ENCODE measurements around the gene CA11.

CA11 gene

GRCh38 chr19:48613024-48613851, 32.7 kb downstream of the CA11 start:
- DNase-seq, result no peak

DNA sequence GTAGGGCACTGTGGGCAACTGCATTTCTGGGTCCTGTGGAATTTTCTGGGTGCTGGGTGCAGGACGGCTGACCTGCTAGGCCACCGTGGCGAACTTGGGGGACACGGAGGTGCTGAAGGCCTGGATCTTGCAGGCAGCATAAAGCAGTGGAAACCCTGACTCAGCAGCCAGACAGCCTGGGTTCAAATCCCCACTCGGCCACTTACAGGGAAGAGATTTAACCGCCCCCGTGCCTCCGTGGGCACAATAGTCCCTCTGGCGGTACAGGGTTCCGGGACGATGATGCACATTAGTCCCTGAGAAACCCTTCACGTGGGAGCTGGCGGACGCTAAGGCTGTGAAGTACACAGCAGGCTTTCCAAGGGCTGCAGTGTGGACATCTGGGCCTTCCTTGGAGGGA, 34.1 kb downstream of the CA11 start:
- DNase-seq, result no peak

DNA sequence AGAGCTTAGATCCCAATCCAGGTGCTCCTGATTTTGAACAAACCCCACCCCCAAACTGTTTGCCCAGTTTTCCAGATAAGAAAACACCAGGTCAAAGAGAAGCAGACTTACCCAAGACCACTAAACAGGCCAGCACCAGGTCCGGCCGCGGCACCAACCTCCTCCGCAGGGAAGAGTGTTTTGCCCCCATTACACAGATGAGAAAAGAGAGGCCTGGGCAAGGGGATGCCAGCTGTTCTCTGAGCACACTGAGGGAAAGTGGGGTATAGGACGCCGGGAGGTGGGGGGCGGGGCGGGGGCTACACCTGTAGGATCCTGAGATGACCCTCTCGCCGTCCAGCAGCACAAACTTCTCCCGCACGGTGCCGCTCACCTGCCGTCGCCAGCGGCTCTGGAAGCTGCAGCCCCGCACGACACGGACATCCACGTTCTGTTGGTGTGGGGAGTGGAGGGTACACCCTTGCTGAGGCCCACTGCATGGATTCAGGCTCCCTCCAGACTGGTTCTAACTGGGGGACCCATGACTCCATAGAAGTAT, 36.3 kb downstream of the CA11 start:
- DNase-seq, result no peak

GRCh38 chr19:48608798-48609263, 37.2 kb downstream of the CA11 start:
- DNase-seq, result no peak

DNA sequence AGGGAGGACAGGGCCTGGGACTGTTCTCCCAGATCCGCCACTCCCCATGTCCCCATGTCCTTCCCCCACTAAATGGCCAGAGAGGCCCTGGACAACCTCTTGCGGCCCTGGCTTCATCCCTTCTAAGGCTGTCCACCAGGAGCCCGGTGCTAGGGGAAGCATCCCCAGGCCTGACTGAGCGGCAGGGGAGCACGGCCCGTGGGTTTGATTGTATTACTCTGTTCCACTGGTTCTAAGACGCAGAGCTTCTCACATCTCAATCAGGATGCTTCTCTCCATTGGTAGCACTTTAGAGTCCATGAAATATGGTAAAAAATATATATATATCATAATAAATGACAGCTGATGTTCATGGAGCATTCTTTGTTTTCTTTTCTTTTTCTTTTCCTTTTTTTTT, 38.6 kb downstream of the CA11 start:
- no peak for DNase-seq

DNA sequence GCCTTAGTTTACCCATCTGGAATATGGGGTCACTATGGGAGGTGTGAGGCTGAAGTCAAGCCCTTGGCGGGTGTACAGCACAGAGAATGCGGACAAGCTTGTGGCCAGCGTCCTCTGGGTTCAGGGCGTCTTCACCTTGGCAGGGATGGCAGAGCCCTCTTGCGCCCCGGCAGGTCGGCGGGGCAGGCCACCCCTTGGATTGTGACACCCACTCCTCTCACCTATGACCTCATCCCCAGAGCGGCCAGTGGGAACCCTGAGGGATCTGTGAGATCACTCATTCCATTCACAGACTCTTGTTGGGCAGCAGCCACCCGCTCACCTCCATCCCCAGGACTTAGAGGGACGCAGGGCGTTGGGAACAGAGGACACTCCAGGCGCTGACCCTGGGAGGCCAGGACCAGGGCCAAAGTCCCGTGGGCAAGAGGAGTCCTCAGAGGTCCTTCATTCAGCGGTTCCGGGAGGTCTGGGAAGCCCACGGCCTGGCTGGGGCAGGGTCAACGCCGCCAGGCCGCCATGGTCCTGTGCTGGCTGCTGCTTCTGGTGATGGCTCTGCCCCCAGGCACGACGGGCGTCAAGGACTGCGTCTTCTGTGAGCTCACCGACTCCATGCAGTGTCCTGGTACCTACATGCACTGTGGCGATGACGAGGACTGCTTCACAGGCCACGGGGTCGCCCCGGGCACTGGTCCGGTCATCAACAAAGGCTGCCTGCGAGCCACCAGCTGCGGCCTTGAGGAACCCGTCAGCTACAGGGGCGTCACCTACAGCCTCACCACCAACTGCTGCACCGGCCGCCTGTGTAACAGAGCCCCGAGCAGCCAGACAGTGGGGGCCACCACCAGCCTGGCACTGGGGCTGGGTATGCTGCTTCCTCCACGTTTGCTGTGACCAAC, 39.3 kb downstream of the CA11 start, which contains the start of gene SPACA4:
SPACA4 (plus strand) TSS at position 280 of the 896 bp plus-strand sequence; CDS start at position 517, 237 bp downstream.
- DNase-seq, result no peak

DNA sequence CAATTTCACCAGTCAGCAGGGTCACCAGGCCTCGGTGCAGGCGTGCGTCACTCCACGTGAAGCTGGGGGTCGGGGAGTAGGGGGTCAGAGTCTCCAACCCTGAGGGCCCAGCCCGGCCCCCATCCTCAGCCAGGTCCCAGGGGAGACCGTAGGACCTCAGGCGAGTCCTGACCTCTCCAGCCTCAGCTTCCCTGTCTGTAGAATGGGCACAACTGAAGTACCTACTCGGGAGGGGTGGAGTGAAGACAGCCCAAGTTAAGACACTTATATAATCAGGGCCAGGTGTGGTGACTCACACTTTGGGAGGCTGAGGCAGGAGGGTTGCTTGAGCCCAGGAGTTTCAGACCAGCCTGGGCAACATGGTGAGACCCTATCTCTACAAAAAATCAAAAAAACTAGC, 42.1 kb downstream of the CA11 start:
- DNase-seq, result no peak

DNA sequence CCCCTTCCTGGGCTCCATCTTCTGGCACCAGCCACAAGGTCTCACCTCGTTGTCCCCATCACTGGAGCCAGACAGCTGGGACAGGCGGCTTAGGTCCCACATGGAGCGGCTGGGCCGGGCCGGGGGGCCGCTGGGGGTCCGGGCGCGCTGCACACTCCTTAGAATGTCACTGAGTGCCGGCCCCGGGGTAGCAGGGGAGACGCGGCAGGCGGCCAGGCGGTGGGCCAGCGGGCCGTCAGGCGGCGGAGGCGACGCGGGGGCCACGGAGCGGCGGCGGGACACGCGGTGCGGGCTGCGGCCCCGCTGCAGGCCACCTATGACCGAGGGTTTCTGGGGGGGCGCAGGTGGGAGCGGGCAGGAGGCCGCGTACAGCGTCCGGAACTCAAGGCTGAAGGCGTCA, 42.5 kb downstream of the CA11 start:
- DNase-seq, result no peak

- no peak for DNase-seq
These were observed 43.0 kb downstream of the CA11 start for GRCh38 chr19:48603001-48603400.

- no peak for DNase-seq
These were observed 45.1 kb downstream of the CA11 start for GRCh38 chr19:48600679-48601417.

DNA sequence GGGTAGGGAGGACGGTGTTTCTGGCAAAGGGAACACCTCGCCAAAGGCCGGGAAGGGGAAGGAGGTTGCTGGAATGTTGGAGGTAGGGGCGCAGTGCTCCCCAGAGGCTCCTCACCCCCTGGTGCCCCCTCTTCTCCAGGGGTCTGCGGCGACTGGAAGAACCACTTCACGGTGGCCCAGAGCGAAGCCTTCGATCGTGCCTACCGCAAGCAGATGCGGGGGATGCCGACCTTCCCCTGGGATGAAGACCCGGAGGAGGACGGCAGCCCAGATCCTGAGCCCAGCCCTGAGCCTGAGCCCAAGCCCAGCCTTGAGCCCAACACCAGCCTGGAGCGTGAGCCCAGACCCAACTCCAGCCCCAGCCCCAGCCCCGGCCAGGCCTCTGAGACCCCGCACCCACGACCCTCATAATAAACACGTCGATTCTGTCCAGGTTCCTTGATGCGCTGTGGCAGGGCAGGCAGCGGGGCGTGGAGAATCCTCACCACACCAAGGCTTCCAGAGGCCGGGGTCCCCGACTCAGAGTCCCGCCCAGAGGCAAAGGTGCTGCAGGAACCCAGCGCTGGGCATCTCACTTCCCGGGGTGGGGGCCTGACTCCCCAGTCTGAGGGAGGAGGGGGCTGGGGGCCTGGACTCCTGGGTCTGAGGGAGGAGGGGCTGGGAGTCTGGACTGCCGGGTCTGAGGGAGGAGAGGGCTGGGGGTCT, 46.8 kb downstream of the CA11 start:
- DNase-seq, result no peak

DNA sequence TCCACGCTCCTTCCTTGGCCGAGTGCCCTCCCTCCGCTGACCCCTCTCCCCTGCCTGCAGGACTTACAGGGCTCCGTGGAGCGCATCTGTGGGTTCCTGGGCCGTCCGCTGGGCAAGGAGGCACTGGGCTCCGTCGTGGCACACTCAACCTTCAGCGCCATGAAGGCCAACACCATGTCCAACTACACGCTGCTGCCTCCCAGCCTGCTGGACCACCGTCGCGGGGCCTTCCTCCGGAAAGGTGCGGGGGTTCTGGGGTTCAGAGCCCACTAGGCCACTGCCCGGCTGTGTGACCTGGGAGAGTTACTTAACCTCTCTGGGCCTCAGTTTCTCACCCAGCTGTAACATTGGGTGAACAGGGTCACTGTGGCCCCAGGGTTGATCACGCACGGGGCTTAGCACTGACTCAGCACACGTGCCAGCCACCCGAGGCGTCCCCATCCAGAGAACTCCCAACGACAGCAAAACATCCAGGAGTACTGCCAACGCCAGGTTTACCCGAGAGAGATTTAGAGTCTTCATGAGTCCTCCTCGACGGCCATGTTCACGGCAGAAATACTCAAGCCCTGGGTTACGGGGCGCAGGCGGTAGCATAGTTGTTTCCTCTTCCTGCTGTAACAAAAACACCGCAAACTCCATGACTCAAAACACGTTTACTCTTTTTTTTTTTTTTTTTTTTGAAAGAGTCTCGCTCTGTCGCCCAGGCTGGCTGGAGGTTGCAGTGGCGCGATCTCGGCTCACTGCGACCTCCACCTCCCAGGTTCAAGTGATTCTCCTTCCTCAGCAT, 49.1 kb downstream of the CA11 start:
- no peak for DNase-seq

- DNase-seq, result no peak
These were observed 49.8 kb downstream of the CA11 start for GRCh38 chr19:48596237-48596636.

DNA sequence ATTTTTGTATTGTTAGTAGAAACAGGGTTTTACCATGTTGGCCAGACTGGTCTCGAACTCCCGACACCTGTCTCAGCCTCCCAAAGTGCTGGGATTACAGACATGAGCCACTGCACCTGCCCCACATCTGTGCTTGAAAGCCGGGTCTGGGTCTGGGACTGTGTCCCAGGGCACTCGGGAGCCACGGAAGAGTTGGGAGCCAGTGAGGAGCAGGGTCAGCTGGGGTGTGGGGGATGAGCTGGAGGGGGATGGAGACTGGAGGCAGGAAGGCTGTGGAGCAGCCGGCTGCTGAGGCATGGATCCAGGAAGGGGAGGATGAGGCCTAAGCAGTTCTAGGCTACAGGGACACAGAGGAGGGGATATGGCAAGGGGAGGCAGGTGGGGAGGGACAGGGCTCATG, 50.2 kb downstream of the CA11 start:
- no peak for DNase-seq

GRCh38 chr19:48595171-48595570, 50.8 kb downstream of the CA11 start:
- DNase-seq, result no peak

GRCh38 chr19:48591021-48591420, 55.0 kb downstream of the CA11 start:
- no peak for DNase-seq

- peak; percentile 88 for DNase-seq
These were observed 57.2 kb downstream of the CA11 start for GRCh38 chr19:48588670-48589401.
